Measurements from ENCODE around the gene ARID5B.

Gene ARID5B

GRCh38 chr10:62072901-62073300 lies 171.4 kb downstream of the ARID5B start:
- WGBS, 2 donors (ENCODE audit: extremely low coverage in 2 of 2, insufficient read length in 2 of 2, insufficient replicate concordance in 1 of 2) = no CpG with 5 or more reads among the region's 2 CpGs
- no peak overlapping the region for H2BK12ac ChIP-seq (ENCODE audit: low read length)
- peaks cover 0 to 9% of the 10 kb centered on the region in 2 donors for H3K4me1 ChIP-seq (ENCODE audit: control insufficient read depth in 2 of 2, insufficient read depth in 1 of 2, low read depth in 1 of 2, low read length in 2 of 2)
- H3K27ac ChIP-seq (replicated peaks; ENCODE audit: low read length) = no peak overlapping the region
- no peak overlapping the region for H3K14ac ChIP-seq (ENCODE audit: low read length)
- H4K8ac ChIP-seq (ENCODE audit: low read depth, low read length) = no peak overlapping the region
- H2BK15ac ChIP-seq (ENCODE audit: low read length) = no peak overlapping the region
- H3K36me3 ChIP-seq (replicated peaks in 1 of 2; ENCODE audit: control insufficient read depth in 2 of 2, insufficient read depth in 2 of 2, low read length in 2 of 2) = peaks cover 0 to 55% of the 10 kb centered on the region in 2 donors
- no peak overlapping the region for H2AK5ac ChIP-seq (ENCODE audit: low read depth, low read length)
- H3K23ac ChIP-seq (ENCODE audit: low read depth, low read length, poor library complexity) = no peak overlapping the region
- no peak overlapping the region for H2BK5ac ChIP-seq (ENCODE audit: low read length)
- no peak overlapping the region for H3K4me3 ChIP-seq (ENCODE audit: low read length in 2 of 2)
- no peak for DNase-seq (ENCODE audit: low spot score)
- no peak overlapping the region for H3K18ac ChIP-seq (ENCODE audit: low read length)
- no peak overlapping the region for H3K9ac ChIP-seq (ENCODE audit: low read depth, low read length, poor library complexity)
- H3K27me3 ChIP-seq (ENCODE audit: control insufficient read depth in 3 of 3, insufficient read depth in 3 of 3, low read depth in 1 of 3, low read length in 3 of 3) = no peaks in the 10 kb centered on the region
- no peak overlapping the region for H2BK120ac ChIP-seq (ENCODE audit: low read depth, low read length)
- no peaks in the 10 kb centered on the region for H3K9me3 ChIP-seq (replicated peaks in 1 of 2; ENCODE audit: control insufficient read depth in 2 of 2, insufficient read depth in 1 of 2, low read depth in 1 of 2, low read length in 2 of 2)
- H3K4me2 ChIP-seq (ENCODE audit: insufficient read depth, low read length, poor library complexity, severe bottlenecking) = no peak overlapping the region
- H3K4ac ChIP-seq (ENCODE audit: low read length) = no peak overlapping the region
- no peaks in the 10 kb centered on the region for H3K79me1 ChIP-seq (ENCODE audit: low read depth, low read length)
- no peak overlapping the region for H2AFZ ChIP-seq (ENCODE audit: low read length)
- no peak overlapping the region for H4K91ac ChIP-seq (ENCODE audit: low read depth, low read length, poor library complexity)

- Histone ChIP-seq H2AK5ac (ENCODE audit: low read depth, low read length) (no peak overlapping the region), H4K8ac (ENCODE audit: low read depth, low read length) (no peak overlapping the region), H3K36me3 (replicated peaks in 1 of 2; ENCODE audit: control insufficient read depth in 2 of 2, insufficient read depth in 2 of 2, low read length in 2 of 2) (peaks cover 0 to 55% of the 10 kb centered on the region in 2 donors), H2BK5ac (ENCODE audit: low read length) (no peak overlapping the region), H3K23ac (ENCODE audit: low read depth, low read length, poor library complexity) (no peak overlapping the region), H3K4me2 (ENCODE audit: insufficient read depth, low read length, poor library complexity, severe bottlenecking) (no peak overlapping the region), H3K4me1 (ENCODE audit: control insufficient read depth in 2 of 2, insufficient read depth in 1 of 2, low read depth in 1 of 2, low read length in 2 of 2) (peaks cover 0 to 9% of the 10 kb centered on the region in 2 donors), H3K27ac (replicated peaks; ENCODE audit: low read length) (no peak overlapping the region), H4K91ac (ENCODE audit: low read depth, low read length, poor library complexity) (no peak overlapping the region), H3K4me3 (ENCODE audit: low read length in 2 of 2) (no peak overlapping the region), H3K14ac (ENCODE audit: low read length) (no peak overlapping the region), H2AFZ (ENCODE audit: low read length) (no peak overlapping the region), H3K9ac (ENCODE audit: low read depth, low read length, poor library complexity) (no peak overlapping the region), H2BK120ac (ENCODE audit: low read depth, low read length) (no peak overlapping the region), H3K18ac (ENCODE audit: low read length) (no peak overlapping the region), H2BK12ac (ENCODE audit: low read length) (no peak overlapping the region), H3K27me3 (ENCODE audit: control insufficient read depth in 3 of 3, insufficient read depth in 3 of 3, low read depth in 1 of 3, low read length in 3 of 3) (no peaks in the 10 kb centered on the region), H3K79me1 (ENCODE audit: low read depth, low read length) (no peaks in the 10 kb centered on the region), H3K4ac (ENCODE audit: low read length) (no peak overlapping the region), H3K9me3 (replicated peaks in 1 of 2; ENCODE audit: control insufficient read depth in 2 of 2, insufficient read depth in 1 of 2, low read depth in 1 of 2, low read length in 2 of 2) (no peaks in the 10 kb centered on the region), H2BK15ac (ENCODE audit: low read length) (no peak overlapping the region)
- no peak for DNase-seq (ENCODE audit: low spot score)
- no CpG with 5 or more reads among the region's 3 CpGs for WGBS, 2 donors (ENCODE audit: extremely low coverage in 2 of 2, insufficient read length in 2 of 2, insufficient replicate concordance in 1 of 2)
These were observed 171.9 kb downstream of the ARID5B start for GRCh38 chr10:62073429-62073828.

GRCh38 chr10:62075414-62075813 lies 173.9 kb downstream of the ARID5B start:
- no peak overlapping the region for H3K4ac ChIP-seq (ENCODE audit: low read length)
- H3K27ac ChIP-seq (replicated peaks; ENCODE audit: low read length) = no peak overlapping the region
- H3K36me3 ChIP-seq (replicated peaks in 1 of 2; ENCODE audit: control insufficient read depth in 2 of 2, insufficient read depth in 2 of 2, low read length in 2 of 2) = peaks cover 0 to 47% of the 10 kb centered on the region in 2 donors
- H3K9ac ChIP-seq (ENCODE audit: low read depth, low read length, poor library complexity) = no peak overlapping the region
- no peak overlapping the region for H3K23ac ChIP-seq (ENCODE audit: low read depth, low read length, poor library complexity)
- H2BK5ac ChIP-seq (ENCODE audit: low read length) = no peak overlapping the region
- no CpG with 5 or more reads among the region's 11 CpGs for WGBS, 2 donors (ENCODE audit: extremely low coverage in 2 of 2, insufficient read length in 2 of 2, insufficient replicate concordance in 1 of 2)
- no peak overlapping the region for H3K4me2 ChIP-seq (ENCODE audit: insufficient read depth, low read length, poor library complexity, severe bottlenecking)
- DNase-seq (ENCODE audit: low spot score) = no peak
- no peak overlapping the region for H2BK12ac ChIP-seq (ENCODE audit: low read length)
- no peak overlapping the region for H2BK15ac ChIP-seq (ENCODE audit: low read length)
- H4K91ac ChIP-seq (ENCODE audit: low read depth, low read length, poor library complexity) = no peak overlapping the region
- peak overlapping the region; percentile 52 for H3K18ac ChIP-seq (ENCODE audit: low read length)
- H3K14ac ChIP-seq (ENCODE audit: low read length) = no peak overlapping the region
- no peak overlapping the region for H2AFZ ChIP-seq (ENCODE audit: low read length)
- no peaks in the 10 kb centered on the region for H3K9me3 ChIP-seq (replicated peaks in 1 of 2; ENCODE audit: control insufficient read depth in 2 of 2, insufficient read depth in 1 of 2, low read depth in 1 of 2, low read length in 2 of 2)
- no peaks in the 10 kb centered on the region for H3K27me3 ChIP-seq (ENCODE audit: control insufficient read depth in 3 of 3, insufficient read depth in 3 of 3, low read depth in 1 of 3, low read length in 3 of 3)
- H4K8ac ChIP-seq (ENCODE audit: low read depth, low read length) = no peak overlapping the region
- no peak overlapping the region for H3K4me3 ChIP-seq (ENCODE audit: low read length in 2 of 2)
- no peak overlapping the region for H2BK120ac ChIP-seq (ENCODE audit: low read depth, low read length)
- H2AK5ac ChIP-seq (ENCODE audit: low read depth, low read length) = no peak overlapping the region
- no peaks in the 10 kb centered on the region for H3K79me1 ChIP-seq (ENCODE audit: low read depth, low read length)
- peaks cover 0 to 9% of the 10 kb centered on the region in 2 donors for H3K4me1 ChIP-seq (ENCODE audit: control insufficient read depth in 2 of 2, insufficient read depth in 1 of 2, low read depth in 1 of 2, low read length in 2 of 2)

GRCh38 chr10:62075912-62076311 lies 174.4 kb downstream of the ARID5B start:
- Histone ChIP-seq H4K8ac (ENCODE audit: low read depth, low read length) (no peak overlapping the region), H3K23ac (ENCODE audit: low read depth, low read length, poor library complexity) (no peak overlapping the region), H2BK12ac (ENCODE audit: low read length) (no peak overlapping the region), H3K36me3 (replicated peaks in 1 of 2; ENCODE audit: control insufficient read depth in 2 of 2, insufficient read depth in 2 of 2, low read length in 2 of 2) (peaks cover 0 to 43% of the 10 kb centered on the region in 2 donors), H2AK5ac (ENCODE audit: low read depth, low read length) (no peak overlapping the region), H3K4me3 (ENCODE audit: low read length in 2 of 2) (no peak overlapping the region), H3K18ac (ENCODE audit: low read length) (no peak overlapping the region), H2BK15ac (ENCODE audit: low read length) (no peak overlapping the region), H3K27ac (replicated peaks; ENCODE audit: low read length) (no peak overlapping the region), H2BK5ac (ENCODE audit: low read length) (no peak overlapping the region), H3K14ac (ENCODE audit: low read length) (no peak overlapping the region), H2BK120ac (ENCODE audit: low read depth, low read length) (no peak overlapping the region), H3K4me2 (ENCODE audit: insufficient read depth, low read length, poor library complexity, severe bottlenecking) (no peak overlapping the region), H3K4me1 (ENCODE audit: control insufficient read depth in 2 of 2, insufficient read depth in 1 of 2, low read depth in 1 of 2, low read length in 2 of 2) (peaks cover 0 to 9% of the 10 kb centered on the region in 2 donors), H2AFZ (ENCODE audit: low read length) (no peak overlapping the region), H3K27me3 (ENCODE audit: control insufficient read depth in 3 of 3, insufficient read depth in 3 of 3, low read depth in 1 of 3, low read length in 3 of 3) (no peaks in the 10 kb centered on the region), H3K4ac (ENCODE audit: low read length) (no peak overlapping the region), H3K9ac (ENCODE audit: low read depth, low read length, poor library complexity) (no peak overlapping the region), H4K91ac (ENCODE audit: low read depth, low read length, poor library complexity) (no peak overlapping the region), H3K79me1 (ENCODE audit: low read depth, low read length) (no peaks in the 10 kb centered on the region), H3K9me3 (replicated peaks in 1 of 2; ENCODE audit: control insufficient read depth in 2 of 2, insufficient read depth in 1 of 2, low read depth in 1 of 2, low read length in 2 of 2) (no peaks in the 10 kb centered on the region)
- WGBS, 2 donors (ENCODE audit: extremely low coverage in 2 of 2, insufficient read length in 2 of 2, insufficient replicate concordance in 1 of 2) = no CpG with 5 or more reads among the region's 8 CpGs
- no peak for DNase-seq (ENCODE audit: low spot score)
